ENCODE results near the gene LRRK1.

DNA sequence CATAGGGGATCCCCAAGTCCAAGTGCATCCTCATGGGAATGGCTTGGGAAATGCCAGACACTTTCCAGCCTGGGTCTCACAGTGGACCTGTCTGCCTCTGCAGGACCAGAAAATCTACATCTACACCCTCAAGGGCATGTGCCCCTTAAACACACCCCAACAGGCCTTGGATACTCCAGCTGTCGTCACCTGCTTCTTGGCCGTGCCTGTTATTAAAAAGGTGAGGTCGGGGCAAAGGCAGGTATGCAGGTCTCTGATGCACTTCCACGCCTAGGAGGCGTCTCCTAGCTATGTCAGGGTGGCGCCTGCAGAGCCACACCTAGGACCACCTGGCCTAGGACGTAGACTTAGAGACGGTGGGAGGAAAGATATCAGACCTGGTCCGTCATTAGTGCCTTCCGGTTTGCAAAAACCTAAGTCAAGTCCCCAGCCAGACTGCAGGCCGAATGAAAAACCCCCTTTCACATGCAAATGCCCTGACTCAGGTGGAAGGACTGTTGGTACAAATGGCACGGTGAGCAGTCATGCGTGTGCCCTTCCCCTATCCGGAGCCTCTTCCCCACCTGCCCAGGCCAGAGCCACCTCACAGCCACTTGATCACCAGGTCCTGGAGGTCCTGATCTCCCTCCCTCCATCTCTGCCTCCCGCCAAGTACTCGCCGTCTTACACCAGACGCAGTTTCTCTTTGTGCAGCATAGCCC lies 143.5 kb downstream of the LRRK1 start:
- TF ChIP-seq, protein P1, sequence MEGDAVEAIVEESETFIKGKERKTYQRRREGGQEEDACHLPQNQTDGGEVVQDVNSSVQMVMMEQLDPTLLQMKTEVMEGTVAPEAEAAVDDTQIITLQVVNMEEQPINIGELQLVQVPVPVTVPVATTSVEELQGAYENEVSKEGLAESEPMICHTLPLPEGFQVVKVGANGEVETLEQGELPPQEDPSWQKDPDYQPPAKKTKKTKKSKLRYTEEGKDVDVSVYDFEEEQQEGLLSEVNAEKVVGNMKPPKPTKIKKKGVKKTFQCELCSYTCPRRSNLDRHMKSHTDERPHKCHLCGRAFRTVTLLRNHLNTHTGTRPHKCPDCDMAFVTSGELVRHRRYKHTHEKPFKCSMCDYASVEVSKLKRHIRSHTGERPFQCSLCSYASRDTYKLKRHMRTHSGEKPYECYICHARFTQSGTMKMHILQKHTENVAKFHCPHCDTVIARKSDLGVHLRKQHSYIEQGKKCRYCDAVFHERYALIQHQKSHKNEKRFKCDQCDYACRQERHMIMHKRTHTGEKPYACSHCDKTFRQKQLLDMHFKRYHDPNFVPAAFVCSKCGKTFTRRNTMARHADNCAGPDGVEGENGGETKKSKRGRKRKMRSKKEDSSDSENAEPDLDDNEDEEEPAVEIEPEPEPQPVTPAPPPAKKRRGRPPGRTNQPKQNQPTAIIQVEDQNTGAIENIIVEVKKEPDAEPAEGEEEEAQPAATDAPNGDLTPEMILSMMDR (IDR thresholded peaks at IDR 0.05; ENCODE audit: low read depth, low read length): no peak
- TF ChIP-seq EZH2phosphoT487 (IDR thresholded peaks at IDR 0.05; ENCODE audit: low read depth): no peak

Data from OCI-LY3 (cell line).